NCI-H128 (cell line): ENCODE measurements around the gene A1BG.
"Not testable (repeated sequence)": the region's sequence is repeated elsewhere in the genome, so short reads cannot be mapped to it uniquely, and the experiment has no call there.

Experiments
- DNase-seq: peaks from one replicate; lab custom pipeline; 2025; ENCODE audit not compliant: unreplicated experiment; lab: John Stamatoyannopoulos, UW

Gene A1BG

DNA sequence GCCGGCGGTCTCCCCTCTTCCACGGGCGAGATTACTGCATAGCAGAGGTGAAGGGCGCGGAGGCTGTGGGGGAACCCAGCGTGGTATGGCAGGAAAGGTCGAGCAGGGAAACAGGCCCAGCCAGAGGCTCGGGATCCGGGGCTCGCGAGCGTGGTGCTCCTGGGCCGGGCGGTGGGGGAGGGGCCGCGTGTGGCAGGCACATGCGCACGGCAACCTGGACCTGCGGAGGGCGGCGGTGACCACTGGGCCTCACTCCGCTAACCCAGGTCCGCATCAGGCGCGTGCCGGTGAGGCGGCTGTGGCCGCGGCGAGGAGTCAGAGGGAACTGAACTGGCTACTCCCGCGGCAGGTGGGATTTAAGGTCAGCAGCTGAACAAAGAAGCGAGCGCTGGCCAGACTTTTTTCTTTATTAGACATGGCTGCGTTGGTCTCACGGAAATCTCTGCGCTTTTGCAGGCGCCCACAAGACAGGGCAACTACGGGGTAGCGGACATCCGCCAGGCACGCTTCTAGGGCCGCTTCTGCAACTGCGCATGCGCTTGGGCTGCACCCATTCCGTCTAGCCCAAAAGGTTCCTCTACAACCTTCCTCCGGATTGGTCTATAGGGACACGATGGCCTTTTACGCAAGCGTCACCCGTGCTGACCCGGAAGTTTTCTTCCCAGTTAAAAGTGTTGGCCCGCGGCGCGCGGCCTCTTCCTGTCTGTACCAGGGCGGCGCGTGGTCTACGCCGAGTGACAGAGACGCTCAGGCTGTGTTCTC lies 33.5 kb upstream of the A1BG start, which contains the start of gene RPS5:
RPS5 (plus strand) TSS at position 694 of the 762 bp plus-strand sequence. CDS start 869 bp downstream, outside the sequence.
- peak; percentile 97 for DNase-seq

GRCh38 chr19:58385891-58386575 lies 32.7 kb upstream of the A1BG start:
- no peak for DNase-seq

DNA sequence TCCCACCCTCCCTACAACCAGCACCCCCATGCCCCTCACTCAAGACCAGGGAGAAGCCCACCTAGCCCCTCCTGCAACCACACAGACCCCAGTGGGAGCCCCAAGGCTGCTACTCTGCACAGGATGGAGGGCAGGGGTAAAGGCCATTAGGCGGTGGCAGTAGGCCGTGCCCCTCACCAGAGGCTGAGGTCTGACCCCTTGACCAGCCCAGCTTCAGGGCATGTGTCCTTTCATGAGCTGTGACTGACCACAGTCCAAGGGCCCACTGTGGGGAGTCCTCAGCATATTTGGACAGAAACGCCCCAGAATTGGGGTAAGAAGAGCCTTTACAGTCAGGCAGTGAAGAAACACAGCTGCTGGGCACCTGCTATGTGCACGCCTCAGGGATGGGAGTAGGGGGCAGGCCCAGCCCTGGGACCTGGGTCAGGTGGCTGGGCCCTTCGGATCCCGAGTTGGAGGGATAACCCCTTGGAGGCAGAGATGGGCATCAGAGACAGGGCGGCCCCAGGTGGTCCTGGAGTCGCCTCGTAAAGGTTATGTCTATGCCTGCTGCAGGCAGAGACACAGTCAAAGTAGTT lies 32.1 kb upstream of the A1BG start:
- DNase-seq: no peak

- DNase-seq: no peak
Measured at GRCh38 chr19:58382997-58383603, 29.8 kb upstream of the A1BG start.

DNA sequence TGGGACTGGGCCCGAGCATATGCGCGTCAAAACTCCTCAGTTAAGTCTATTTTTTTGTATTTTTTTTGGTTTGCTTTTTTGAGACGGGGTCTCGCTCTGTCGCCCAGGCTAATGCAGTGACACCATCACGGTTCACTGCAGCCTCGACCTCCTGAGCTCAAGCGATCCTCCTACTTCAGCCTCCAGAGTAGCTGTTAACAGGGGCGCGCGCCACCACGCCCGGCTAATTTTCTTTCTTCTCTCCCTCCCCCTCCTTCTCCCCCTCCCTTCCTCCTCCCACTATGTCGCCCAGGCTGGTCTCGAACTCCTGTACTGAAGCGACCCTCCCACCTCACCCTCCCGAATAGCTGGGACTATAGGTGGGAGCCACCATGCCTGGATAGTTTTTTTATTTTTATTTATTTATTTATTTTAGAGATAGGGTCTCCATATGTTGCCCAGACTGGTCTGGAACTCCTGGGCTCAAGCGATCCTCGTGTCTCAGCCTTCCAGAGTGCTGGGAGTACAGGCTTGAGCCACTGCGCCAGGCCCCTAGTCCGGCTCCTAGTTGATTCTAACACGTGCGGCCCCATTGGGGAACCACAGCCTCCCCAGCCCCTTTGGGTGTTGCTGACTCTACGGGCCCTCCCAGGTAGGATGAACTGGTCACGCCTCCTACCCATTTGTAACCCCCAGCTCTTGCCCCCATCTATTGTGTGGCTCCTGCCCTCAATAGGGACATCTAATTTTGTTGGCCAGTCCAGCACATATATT lies 28.3 kb upstream of the A1BG start:
- DNase-seq: no peak

DNA sequence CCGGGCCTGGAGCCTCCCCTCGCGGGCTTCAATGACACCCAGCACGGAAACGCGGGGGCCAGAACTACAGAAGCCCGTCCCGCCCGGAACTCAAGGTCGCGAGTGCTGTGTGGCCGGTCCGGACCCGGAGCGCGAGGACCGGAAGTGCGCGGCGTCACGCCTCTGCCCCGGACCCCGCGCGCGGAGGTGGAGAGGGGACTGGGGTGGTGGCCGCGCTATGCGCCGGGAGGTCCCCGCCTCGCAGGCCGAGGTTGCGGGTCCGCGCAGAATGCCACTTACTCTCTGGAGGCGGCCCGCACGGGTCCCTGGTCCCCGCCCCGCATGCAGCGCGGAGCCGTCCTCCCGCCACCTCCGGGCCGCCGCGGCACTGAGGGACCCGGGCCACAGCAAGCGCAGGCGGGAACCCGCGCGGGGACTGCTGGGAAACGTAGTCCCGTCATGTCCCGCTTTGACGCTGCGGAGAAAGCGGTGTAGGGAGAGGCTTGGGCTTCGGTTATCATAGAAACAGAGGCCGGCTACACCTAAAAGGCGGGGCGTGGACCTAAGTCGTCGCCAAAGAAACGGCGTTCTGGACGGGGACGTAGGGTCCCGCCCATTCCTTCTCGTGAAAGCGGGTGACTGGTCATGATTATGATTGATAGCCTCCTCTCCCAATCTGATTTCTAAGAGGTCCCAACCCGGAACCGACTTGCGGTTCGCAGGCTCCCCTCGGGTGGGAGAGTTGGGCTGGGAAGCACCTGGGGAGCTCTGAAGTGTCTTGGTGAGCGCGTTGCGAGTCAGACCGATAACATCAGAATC lies 27.6 kb upstream of the A1BG start, which contains the start of gene ZNF837:
ZNF837 (minus strand) TSS at position 369 of the 798 bp plus-strand sequence. CDS start 11,698 bp downstream, outside the sequence.
- peak; percentile 100 for DNase-seq

- DNase-seq: no peak
Measured at GRCh38 chr19:58380037-58380661, 26.9 kb upstream of the A1BG start.

- DNase-seq: no peak
Measured at GRCh38 chr19:58379246-58379645, 26.0 kb upstream of the A1BG start.

- not testable (repeated sequence) for DNase-seq
Measured at GRCh38 chr19:58376724-58377123, 23.4 kb upstream of the A1BG start.

GRCh38 chr19:58374200-58374599 lies 20.9 kb upstream of the A1BG start:
- DNase-seq: no peak

GRCh38 chr19:58372311-58373133 lies 19.2 kb upstream of the A1BG start:
- no peak for DNase-seq

DNA sequence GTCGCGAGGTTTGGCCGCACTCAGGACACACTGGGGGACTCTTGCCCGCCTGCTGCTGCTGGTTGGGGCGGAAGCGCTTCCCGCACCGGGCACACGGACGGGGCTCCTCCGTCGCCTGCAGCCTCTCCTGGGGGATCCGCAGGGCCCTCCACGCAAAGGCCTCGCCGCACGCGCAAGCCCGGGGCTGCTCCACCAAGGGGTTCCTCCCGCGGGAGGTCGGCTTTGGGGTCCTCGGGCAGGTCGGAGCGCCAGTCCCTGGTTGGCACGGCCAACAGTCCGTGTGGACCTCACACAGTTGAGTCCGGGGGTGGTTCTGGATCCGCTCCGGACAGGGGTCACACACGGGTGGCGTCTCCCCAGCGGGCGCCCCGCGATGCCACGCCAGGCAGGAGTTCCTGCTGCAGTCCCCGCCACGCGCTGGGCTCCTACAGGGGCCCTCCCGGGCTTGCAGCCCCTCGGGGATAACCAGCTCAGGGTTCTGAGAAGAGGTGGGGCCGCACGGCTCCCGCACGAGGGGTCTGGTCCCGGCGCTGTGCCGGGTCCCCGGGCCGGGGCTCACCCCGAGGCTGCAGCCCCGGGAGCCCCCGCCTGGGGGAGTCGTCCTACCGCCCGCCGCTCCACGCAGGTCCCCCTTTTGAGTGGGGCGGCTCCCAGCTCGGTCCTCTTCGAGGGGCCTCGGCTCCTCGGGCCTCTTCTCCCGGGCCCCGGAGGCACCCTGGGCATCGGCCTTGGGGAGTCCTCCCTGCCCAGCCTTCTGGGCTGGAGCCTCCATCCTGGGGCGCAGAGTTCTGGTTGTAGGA lies 15.5 kb upstream of the A1BG start:
- DNase-seq: no peak

DNA sequence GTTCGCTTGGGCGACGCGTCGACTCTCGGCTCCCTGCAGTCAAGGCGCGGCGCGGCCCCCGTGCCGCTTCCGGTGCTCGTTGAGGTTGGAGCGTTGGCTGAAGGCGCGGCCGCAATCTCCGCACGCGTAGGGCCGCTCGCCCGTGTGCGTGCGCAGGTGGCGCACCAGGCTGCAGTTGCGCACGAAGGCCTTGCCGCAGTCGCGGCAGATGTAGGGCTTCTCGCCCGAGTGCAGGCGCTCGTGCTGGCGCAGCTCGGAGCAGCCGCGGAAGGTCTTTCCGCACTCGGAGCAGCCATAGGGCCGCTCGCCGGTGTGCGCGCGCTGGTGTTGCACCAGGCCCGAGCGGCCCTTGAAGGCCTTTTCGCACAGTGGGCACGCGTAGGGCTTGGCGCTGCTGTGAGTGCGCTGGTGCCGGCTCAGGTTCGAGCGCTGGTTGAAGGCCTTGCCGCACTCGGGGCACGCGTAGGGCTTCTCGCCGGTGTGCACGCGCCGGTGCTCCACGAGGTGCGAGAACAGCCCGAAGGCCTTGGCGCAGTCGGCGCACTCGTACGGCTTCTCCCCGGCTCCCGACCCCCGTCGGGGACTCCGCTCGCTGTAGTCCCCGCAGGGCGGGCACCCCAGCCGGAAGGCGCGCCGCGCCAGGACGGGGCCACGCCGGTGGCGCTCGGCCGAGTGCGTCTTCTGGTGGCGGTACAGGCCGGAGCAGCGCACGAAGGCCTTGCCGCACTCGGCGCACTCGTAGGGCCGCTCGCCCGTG lies 14.6 kb upstream of the A1BG start:
- DNase-seq: no peak

- DNase-seq: no peak
Measured at GRCh38 chr19:58366585-58367430, 13.5 kb upstream of the A1BG start.

DNA sequence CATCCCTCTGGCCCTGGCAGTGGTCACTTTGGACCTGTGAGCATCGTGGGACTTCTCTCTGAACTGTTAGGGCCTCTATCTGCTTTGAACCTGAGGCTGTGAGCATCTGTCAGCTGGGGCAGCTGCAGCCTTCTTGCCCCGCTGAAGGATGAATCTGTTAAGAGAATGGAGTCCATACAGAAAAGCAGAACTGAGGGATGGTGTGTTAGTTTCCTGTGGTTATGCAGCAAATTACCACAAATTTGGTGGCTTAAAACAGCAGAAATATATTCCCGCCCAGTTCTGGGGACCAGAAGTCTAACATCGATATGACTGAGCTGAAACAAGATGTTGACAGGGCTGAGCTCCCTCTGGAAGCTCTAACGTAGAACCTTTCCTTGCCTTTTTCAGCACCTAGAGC lies 10.9 kb upstream of the A1BG start:
- no peak for DNase-seq

- peak; percentile 92 for DNase-seq
Measured at GRCh38 chr19:58362272-58362994, 9.1 kb upstream of the A1BG start, which contains the start of gene ZNF497. Gene ZNF497, minus strand, starts transcription at chr19:58362751. Its CDS starts 5,116 bp downstream, at chr19:58357635.
